GM18870 (cell line): ENCODE results near the gene LY6G6F.

Source experiments
- ATAC-seq: cut with Tn5 transposase; IDR thresholded peaks from one replicate; pipeline ENCODE4 v1.9.1; 2021; ENCODE audit warnings: moderate library complexity; ENCODE audit not compliant: unreplicated experiment

Gene LY6G6F

DNA sequence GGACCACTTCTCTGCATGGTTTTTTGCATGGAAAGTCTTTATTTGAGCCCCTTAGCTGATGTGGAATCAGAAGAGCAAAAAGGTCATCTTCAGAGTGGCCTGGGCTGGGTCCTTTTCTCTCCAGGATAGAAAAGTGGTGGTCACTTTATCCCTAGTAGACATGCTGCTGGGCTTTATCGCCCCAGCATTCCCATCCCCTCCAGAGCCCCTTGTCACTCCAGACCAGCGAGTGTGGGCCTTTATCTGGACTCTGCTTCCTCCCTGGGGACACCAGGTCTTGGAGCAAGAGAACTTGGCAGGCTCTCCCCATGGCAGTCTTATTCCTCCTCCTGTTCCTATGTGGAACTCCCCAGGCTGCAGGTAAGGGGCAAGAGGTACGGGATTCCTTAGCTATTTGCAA lies at the start of gene LY6G6F:
Gene LY6G6F (plus strand): TSS at position 268 of the 400 bp plus-strand sequence. CDS start 41 bp downstream, at position 309.
- no peak for ATAC-seq

- no peak for ATAC-seq
Observed at GRCh38 chr6:31657406-31658157, 49.1 kb upstream of the LY6G6F start.

DNA sequence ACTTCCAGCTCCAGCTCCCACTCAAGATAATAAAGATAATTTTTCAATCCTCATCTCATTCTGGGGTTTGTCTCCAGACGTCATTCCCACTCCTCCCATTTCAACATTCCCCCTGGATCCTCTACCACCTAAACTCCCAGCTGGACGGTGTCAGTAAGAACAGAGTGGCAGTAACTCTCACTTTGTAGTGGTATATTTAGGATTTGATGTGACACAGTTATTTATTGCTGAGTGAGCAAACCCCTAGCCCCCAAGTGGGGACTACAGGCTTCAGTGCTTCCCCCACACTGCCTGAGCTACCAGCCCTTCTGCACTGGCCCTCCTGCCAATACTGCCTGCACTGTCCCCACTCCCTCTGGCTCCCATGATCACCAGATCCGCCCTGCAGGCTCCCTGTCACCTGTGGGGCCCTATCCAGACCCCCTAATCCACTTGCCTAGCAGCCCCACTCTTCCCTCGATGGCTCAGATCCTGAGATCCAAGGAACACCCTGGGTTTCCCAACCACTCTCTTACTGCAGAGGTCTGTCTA lies 48.4 kb upstream of the LY6G6F start:
- no peak for ATAC-seq

- ATAC-seq = no peak
Observed at GRCh38 chr6:31658983-31659648, 47.5 kb upstream of the LY6G6F start.

GRCh38 chr6:31659649-31660380 lies 46.9 kb upstream of the LY6G6F start:
- ATAC-seq = no peak

GRCh38 chr6:31660381-31661261 lies 46.0 kb upstream of the LY6G6F start, which contains the start of gene C6orf47:
Gene C6orf47 (minus strand): TSS chr6:31660778. CDS start chr6:31659947, 831 bp downstream.
- no peak for ATAC-seq

DNA sequence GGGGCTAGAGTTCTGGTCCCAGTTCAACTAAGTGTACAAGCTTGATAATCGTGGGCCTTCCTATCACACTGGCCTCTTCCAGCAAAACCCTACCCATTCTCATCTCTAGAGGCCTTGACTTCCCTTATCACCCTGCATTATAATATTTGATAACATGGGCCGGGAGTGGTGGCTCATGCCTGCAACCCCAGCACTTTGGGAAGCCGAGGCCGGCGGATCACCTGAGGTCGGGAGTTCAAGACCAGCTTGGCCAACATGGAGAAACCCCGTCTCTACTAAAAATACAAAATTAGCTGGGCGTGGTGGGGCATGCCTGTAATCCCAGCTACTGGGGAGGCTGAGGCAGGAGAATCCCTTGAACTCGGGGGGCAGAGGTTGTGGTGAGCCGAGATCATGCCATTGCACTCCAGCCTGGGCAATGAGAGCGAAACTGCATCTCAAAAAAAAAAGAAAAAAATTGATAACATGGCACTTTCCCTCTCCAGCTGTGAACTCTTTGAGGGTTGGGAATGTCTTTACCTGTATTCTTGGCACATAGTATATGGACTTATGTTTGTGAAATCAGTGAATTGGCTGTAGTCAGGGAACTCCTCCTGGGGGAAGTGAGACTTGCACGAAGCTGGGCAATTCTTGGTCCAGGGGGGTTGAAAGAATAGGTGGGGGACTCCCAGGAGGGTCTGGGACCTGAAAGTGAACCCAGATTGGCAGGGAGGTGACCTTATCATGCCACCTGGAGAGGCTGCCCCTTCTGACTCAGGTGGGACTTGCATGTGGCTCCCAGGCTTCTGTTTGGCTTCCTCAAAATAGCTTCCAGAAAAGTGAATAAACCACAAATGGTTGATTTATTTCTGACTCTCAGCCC lies 45.2 kb upstream of the LY6G6F start:
- ATAC-seq = no peak

- no peak for ATAC-seq
Observed at GRCh38 chr6:31662124-31662723, 44.4 kb upstream of the LY6G6F start.

DNA sequence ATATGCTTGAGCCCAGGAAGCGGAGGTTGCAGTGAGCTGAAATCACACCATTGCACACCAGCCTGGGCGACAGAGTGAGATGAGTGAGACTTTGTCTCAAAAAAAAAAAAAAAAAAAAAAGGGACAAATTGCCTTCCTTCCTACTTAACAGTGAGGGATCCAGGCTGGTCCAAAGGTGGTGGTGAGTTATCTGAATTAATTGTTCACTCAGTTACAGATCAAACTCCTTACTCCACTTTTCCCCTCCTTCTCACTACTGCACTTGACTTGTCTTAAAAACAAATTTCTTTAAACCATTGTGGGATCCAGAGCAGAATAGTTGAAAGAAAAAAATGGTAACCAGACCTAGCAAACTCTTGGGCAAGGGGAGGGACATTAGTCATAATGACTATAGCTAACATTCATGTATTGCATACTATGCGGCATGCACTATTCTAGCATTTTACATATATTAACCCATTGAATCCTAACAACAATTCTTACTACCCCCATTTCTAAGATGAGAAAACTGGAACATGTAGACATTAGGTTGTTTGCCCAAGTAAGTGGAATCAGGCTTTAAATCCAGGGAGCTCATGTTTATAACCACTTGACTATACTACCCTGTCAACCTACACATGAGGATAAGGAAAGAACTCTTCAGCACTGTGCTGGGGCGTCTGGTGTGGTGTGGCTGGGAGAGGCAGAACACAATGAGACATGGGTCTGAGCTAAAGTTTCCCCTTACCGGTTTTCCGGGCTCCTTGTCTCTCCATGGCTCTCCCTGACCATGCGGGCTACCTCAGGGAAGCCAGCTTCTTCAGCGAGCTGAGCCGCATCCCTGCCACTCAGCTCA lies 43.3 kb upstream of the LY6G6F start:
- no peak for ATAC-seq

DNA sequence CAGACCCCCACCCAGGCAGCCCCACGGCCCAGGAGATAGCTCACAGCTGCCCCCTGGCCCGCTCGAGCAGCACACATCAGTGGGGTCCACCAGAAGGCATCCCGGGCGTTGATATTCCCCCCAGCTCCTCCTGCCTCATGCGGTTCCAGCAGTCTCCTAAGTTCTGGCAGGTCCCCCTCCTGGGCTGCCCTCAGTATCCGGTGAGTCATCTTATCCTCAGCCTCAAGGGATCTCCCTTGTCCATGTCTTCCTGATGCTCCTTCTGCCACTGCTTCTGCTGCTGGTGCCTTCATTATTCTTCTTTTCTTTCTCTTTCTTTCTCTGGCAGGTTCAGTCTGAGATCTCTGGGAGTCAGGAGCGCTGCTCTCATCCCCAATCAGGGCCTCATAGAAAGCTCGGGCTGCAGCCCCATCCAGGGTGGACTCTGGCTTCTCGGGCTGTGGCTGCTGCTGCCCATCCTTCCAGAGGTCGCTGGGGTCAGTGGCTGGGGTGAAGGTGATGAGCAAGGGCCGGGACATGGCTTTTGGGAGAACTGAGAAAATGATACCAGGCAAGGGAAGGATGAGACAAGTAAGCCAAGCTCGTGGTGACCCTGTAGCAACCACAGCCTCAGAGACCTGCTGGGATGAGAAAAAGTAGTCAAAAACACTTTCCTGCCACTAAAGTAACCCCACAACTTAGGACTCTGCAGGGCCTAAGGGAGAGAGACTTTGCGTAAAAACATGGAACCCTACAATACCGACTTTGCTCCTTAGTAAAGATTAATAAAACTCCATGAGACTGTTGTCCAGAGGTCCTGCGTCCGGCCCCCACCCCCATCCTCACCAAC lies 42.5 kb upstream of the LY6G6F start:
- no peak for ATAC-seq

- peak; percentile 44 for ATAC-seq
Observed at GRCh38 chr6:31664790-31665500, 41.7 kb upstream of the LY6G6F start, which contains the start of gene GPANK1. Gene GPANK1 (minus strand): TSS chr6:31664997. CDS start chr6:31664478, 519 bp downstream.

GRCh38 chr6:31665501-31666336 lies 40.9 kb upstream of the LY6G6F start, which contains the start of gene CSNK2B:
Gene CSNK2B (plus strand): TSS chr6:31666080. CDS start chr6:31666832, 752 bp downstream.
- peak; percentile 81 for ATAC-seq

DNA sequence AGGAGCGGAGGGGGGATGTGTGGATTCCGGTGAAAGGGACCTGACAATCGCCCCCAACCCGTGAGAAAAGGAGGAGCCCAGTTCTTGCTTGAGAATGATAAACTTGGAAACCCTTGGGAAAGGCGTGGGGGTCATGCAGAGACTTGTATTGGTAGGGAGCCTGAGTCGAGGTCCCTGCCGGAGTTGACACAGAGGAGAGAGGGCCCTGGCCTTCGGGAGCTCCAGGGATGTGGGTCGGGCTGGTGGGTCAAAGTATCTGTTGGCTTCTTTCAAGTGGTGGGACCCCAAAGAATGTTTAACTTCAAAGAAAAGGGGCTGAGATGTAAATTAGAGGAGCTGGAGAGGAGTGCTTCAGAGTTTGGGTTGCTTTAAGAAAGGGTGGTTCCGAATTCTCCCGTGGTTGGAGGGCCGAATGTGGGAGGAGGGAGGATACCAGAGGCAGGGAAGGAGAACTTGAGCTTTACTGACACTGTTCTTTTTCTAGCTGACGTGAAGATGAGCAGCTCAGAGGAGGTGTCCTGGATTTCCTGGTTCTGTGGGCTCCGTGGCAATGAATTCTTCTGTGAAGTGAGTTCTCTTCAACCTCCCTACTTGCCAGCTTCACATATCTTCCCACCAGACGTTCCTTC lies 40.2 kb upstream of the LY6G6F start:
- ATAC-seq = no peak

GRCh38 chr6:31669676-31670075 lies 37.0 kb upstream of the LY6G6F start, which contains the start of gene LY6G5B:
Gene LY6G5B (plus strand): TSS chr6:31669976. CDS start chr6:31670951, 975 bp downstream.
- ATAC-seq = no peak

DNA sequence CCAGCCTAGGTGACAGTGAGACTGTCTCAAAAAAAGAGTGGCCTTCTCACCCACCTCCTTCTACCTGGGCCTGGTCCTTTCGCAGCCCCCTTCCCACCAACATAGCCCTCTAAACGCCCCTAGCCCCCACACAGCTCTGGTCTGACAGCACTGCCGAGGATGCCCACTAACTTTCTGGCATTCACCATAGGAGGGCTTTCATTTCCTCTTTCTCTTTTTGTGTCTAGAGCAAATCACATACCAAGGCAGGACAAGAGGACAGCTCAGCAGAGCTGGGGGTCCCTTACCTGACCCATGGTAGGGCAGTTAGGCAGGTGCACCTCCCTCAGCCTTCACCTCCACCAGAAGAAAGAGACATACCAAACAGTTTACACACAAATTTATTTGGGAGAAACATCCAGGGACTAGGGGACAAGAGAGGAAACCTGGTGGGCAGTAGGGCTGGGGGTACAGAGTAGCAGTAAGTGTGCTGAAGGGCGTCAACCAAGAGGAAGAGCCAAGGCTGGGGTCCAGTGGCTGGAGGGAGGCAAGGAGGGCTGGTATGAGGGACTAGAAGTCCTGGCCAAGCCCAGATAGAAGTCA lies 30.3 kb upstream of the LY6G6F start:
- no peak for ATAC-seq
